Measurements from ENCODE around the gene ASCC1.

- TF ChIP-seq POLR2A (IDR thresholded peaks at IDR 0.05): no peak
- TF ChIP-seq CTCF (IDR thresholded peaks at IDR 0.05): no peak
Measured at GRCh38 chr10:72152286-72152685, 63.8 kb downstream of the ASCC1 start.
